GM21825 (cell line): ENCODE results near the gene MEPE.

Experiments used
- ATAC-seq: cut with Tn5 transposase; IDR thresholded peaks from one replicate; pipeline ENCODE4 v1.9.1; 2021; ENCODE audit warnings: mild to moderate bottlenecking, moderate library complexity; ENCODE audit not compliant: unreplicated experiment

The MEPE gene

GRCh38 chr4:87840149-87840548 is 7.4 kb downstream of the MEPE start:
- no peak for ATAC-seq

DNA sequence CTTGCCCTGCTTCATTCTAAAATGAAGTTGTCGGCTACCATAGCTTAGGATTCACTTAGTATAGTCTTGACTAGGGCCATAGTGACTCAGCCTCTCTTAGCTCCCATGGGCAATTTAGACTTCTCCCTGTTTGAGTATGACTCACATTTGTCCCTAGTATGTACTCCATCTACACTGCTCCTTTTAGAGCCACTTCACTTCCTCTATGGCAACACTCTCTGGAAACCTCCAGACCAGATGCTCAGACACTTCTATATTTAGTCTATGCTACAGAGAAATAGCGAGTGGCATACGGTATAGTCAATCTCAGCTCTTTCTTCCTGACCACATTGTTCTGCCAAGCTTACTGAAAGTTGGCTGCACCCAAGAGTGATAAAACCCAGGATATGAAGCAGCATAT is 11.2 kb downstream of the MEPE start:
- no peak for ATAC-seq

GRCh38 chr4:87844452-87844851 is 11.7 kb downstream of the MEPE start:
- ATAC-seq, result no peak

DNA sequence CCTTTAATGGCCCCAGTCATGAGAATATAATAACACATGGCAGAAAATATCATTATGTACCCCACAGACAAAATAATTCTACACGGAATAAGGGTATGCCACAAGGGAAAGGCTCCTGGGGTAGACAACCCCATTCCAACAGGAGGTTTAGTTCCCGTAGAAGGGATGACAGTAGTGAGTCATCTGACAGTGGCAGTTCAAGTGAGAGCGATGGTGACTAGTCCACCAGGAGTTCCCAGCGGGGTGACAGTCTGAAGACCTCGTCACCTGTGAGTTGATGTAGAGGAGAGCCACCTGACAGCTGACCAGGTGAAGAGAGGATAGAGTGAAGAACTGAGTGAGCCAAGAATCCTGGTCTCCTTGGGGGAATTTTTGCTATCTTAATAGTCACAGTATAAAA is 13.5 kb downstream of the MEPE start:
- no peak for ATAC-seq

DNA sequence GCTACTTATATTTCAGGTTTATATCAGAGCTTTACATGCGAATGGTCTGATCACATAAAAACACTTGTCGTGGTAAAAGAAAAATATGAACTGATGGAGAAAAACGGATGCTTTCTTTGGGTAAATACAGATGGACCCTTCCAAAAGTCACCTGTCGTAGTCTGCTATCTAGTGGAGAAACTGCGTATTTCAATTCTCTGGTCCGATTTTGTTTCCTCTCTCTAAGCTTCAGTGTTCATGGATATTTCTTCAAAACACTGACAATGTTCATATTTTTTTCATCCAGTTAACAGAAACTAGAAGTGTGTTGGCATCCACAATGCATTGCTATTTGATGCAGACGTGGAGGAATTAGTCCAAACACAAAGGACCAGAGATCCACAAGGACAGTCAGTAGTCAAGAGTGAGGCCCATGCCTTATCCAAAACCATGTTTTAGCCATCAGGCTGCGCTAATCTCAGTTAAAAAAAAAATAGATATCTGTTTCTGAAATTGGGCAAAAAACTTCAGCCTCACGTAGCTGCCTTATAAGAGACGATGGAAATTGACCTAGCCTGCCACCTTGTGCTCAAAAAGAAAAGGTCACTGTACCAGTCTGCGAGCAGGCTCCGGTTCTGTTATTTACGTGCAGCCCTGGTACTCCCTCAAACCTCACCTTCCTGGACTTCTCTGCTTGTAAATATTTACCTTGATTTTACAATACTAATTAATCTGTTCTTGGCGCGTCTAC is 16.0 kb downstream of the MEPE start:
- ATAC-seq, result no peak

DNA sequence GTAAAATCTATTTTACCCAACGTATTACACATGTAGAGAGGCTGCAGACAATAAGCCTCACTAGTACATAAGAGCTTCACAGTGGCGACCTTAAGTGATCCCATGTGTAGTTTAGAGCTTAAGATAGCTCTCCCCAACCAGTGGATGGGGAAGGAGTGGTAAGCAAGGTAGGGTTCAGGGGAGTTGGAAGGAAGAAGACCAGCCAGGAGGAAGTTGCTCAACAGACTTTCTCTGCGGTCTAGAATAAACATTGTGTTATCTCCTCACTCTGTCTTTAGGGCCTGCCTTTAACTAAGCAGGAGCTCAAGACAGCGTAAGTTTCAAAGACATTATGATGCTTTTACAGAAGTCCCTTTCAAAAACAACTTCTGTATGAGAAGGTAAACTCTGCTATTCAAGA is 16.8 kb downstream of the MEPE start:
- ATAC-seq, result no peak

- no peak for ATAC-seq
Observed at GRCh38 chr4:87851332-87851731, 18.6 kb downstream of the MEPE start.

GRCh38 chr4:87851953-87852352 is 19.2 kb downstream of the MEPE start:
- no peak for ATAC-seq

DNA sequence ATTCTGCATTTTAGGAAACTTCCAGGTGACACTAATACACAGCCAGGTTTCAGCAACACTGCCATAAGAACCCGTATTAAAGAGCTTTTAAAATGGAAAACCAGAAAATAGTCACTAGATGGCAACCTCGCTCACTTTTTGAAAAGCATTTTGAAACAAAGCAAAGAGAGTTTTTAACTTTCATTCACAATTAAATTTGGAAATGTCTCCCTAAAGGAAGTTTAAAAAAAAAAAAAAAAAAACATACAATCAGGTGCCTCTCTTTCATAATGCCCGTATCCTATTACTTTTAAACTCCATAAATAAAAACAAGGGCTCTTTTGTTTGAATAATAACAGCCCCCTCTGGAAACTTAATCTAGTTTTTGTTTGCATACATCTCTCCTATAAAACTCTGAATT is 20.3 kb downstream of the MEPE start:
- ATAC-seq, result no peak

DNA sequence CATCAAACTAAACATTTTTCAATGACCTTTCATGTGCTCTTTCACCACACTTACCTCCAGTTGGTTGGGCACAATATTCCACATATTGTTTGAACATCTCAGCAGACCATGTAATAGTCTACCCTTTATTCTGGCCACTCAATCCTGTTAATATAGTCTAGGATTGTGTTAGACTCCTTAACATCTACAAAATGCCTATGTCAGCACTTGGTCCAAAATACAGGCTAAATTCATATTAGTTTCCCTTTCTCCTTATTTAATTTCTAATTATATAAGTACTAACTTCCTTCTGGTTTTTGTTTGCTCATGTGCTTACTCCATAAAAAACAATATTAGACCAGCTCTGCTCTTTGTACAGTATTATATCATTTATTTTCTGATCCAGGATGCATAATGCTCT is 21.1 kb downstream of the MEPE start:
- ATAC-seq, result no peak

GRCh38 chr4:87855559-87855958 is 22.8 kb downstream of the MEPE start:
- ATAC-seq, result no peak

DNA sequence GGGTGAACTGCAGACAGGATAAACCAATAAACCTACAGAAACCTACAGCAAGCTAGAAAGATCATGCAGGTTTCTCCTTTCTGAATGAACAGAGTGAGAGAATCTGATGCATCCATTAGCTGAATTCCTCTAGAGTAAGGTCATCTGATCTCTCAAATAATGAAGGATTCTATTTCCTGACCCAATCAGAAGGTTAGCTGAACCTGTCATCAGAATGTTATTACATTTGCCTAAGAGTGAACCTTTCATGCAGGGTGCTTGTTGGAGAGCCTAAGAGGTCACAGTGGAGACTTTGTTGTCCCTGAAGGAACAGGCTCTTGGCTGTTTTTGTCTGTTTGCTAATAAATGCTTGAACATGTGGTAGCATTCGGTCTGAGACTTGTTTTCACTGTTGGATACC is 24.0 kb downstream of the MEPE start:
- ATAC-seq, result no peak

DNA sequence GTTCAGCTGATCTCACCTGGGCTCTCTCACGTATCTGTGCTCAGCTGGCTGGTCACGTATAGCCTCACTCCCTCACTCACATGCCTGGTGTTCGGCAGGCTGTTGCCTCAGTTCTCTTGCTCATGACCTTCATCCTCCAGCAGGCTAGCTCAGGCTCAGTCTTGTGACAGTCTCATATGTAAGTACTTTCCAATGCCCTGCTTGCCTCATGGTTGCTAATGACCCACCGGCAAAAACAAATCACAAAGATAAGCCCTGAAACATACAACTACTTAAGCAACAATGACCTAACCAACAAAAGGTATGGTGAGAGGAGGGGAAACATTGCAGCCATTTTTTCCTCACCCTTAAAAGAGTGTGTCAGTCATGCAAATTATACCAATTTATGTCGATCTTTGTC is 25.0 kb downstream of the MEPE start:
- ATAC-seq, result no peak

GRCh38 chr4:87862236-87862635 is 29.5 kb downstream of the MEPE start:
- no peak for ATAC-seq

DNA sequence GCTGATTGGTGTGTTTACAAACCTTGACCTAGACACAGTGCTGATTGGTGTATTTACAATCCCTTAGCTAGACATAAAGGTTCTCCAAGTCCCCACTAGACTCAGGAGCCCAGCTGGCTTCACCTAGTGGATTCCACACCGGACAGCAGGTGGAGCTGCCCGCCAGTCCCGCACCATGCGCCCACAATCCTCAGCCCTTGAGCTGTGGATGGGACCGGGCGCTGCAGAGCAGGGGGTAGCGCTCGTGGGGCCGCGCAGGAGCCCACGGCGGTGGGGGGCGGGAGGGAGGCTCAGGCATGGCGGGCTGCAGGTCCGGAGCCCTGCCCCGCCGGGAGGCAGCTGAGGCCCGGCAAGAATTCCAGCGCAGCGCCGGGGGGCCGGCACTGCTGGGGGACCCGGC is 30.7 kb downstream of the MEPE start:
- no peak for ATAC-seq

DNA sequence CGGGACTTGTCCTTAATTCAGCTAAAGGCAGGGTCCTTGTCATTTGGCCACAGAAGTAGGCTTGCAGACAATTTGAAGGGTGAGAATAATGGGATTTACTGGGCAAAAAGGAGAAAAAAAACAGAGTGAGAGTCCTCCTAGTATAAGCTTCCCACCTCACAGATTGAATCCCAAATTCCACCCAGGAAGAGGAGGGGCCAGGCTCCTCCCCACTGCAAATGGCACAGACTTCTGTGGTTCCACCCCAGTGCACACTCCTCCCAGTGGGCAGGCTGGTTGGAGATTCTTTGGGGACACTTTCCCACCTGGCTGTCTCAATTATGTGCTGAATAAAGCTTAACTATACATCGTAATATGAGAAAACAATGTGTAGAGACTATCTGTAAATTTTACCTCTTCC is 31.6 kb downstream of the MEPE start:
- no peak for ATAC-seq

GRCh38 chr4:87865288-87865687 is 32.5 kb downstream of the MEPE start:
- ATAC-seq, result no peak

GRCh38 chr4:87865960-87866598 is 33.3 kb downstream of the MEPE start:
- no peak for ATAC-seq

GRCh38 chr4:87868522-87868921 is 35.8 kb downstream of the MEPE start:
- ATAC-seq, result no peak

GRCh38 chr4:87872028-87872427 is 39.3 kb downstream of the MEPE start:
- no peak for ATAC-seq

DNA sequence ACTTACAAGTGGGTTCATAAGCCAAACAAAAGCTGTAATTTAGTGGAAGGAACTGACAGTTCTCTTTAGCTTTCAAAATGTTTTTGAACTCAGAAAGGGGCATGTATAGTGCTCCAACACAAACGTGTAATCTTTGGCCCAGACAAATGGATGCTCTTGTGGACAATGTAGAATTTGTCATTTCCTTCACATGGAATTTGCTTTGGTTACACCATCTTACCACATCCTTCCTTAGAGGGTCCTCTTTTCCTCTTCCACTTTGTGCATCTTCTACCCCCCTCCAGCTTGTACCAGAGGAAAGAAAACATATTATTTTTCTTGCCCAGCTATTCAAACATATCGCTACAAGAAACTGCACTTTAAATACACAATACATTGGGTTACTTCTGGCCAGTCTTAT is 42.4 kb downstream of the MEPE start:
- ATAC-seq, result no peak

GRCh38 chr4:87880106-87880505 is 47.3 kb downstream of the MEPE start:
- ATAC-seq, result no peak

GRCh38 chr4:87881115-87881514 is 48.3 kb downstream of the MEPE start:
- ATAC-seq, result no peak
